ENCODE results near the gene PRDX5. TPM values are rescaled to one million over a fixed set of nuclear protein-coding genes. Genes with fewer than 3 reads are reported as not detected.
A peak's percentile ranks its signal among the peaks of the same experiment; 100 is the strongest.

The PRDX5 gene
- total RNA-seq, 4 donors from 2014 or later: 97.1 to 156 (median 113) TPM

- DNase-seq: no peak
- no peaks in the 10 kb centered on the region for H3K27me3 ChIP-seq
- H3K4me3 ChIP-seq: no peak overlapping the region
- TF ChIP-seq, protein P1, sequence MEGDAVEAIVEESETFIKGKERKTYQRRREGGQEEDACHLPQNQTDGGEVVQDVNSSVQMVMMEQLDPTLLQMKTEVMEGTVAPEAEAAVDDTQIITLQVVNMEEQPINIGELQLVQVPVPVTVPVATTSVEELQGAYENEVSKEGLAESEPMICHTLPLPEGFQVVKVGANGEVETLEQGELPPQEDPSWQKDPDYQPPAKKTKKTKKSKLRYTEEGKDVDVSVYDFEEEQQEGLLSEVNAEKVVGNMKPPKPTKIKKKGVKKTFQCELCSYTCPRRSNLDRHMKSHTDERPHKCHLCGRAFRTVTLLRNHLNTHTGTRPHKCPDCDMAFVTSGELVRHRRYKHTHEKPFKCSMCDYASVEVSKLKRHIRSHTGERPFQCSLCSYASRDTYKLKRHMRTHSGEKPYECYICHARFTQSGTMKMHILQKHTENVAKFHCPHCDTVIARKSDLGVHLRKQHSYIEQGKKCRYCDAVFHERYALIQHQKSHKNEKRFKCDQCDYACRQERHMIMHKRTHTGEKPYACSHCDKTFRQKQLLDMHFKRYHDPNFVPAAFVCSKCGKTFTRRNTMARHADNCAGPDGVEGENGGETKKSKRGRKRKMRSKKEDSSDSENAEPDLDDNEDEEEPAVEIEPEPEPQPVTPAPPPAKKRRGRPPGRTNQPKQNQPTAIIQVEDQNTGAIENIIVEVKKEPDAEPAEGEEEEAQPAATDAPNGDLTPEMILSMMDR (IDR thresholded peaks at IDR 0.05): no peak
- no peak for TF ChIP-seq POLR2A (IDR thresholded peaks at IDR 0.05)
- H3K27ac ChIP-seq: no peak overlapping the region
- H3K36me3 ChIP-seq: no peaks in the 10 kb centered on the region
- intact Hi-C loops (cut with DNase I; ENCODE audit: low total_unique reads): no loop called here
- H3K9me3 ChIP-seq: no peaks in the 10 kb centered on the region
- peaks cover 6 to 14% of the 10 kb centered on the region in 2 donors for H3K4me1 ChIP-seq
Observed at GRCh38 chr11:64283092-64283491, 34.8 kb upstream of the PRDX5 start.

DNA sequence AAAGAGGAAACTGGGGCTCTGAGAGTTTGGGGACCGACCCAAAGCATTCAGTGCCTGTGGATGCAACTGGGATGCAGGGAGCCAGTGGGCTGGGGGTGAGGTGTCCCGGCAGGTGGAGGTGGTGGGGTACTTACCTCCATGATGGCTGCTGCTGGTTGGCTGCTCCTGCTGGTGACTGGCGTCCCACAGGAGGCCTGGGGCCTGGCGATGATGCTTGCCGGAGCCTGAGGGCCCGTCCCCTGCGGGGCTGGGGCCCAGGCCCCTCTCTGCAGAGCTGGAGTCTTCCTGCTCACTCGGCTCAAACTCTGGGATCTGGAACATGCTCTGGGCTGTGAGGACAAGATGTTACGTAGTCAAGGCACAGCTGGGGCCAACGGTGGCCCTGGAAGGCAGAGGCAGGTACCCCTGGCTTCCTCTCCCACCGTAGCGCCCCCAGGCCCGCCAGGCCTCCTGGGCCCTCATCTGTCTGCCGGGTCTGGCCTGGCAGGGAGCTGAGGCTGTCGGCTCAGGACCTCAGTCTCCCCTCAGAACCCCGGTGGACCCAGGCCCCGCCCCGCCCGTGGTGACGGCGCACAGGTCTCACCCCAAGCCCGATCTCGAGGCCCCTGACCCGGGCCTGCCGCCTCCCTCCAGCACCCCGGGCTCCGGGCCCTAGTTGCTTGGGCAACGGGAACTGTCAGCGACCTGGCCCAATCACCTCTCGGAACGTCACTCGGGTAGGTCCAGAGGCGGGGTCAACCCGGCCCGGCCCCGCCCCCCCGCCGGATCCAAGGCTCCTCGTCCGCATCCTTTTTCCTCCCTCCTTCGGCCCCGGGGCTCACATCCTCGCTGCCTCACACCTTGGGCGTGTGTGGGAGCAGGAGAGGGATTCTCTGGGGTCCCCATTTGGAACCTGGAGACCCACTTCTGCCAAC, 33.6 kb upstream of the PRDX5 start, which contains the start of gene BAD:
TSS of gene BAD (minus strand) at position 618 of the 914 bp plus-strand sequence. CDS start at position 321, 297 bp downstream.
- TF ChIP-seq POLR2A (IDR thresholded peaks at IDR 0.05): peak; percentile 42 to 54
- TF ChIP-seq, protein P1 (IDR thresholded peaks at IDR 0.05): no peak
- Histone ChIP-seq H3K4me1 (peaks cover 6 to 14% of the 10 kb centered on the region in 2 donors), H3K4me3 (peak within 1 kb of the TSS; percentile 64 to 74), H3K9me3 (no peaks in the 10 kb centered on the region), H3K27me3 (no peaks in the 10 kb centered on the region), H3K27ac (peak within 1 kb of the TSS; percentile 94 to 98), H3K36me3 (no peaks in the 10 kb centered on the region)
- DNase-seq: peak; percentile 95 to 96
- intact Hi-C loops (cut with DNase I; ENCODE audit: low total_unique reads): no loop called here

GRCh38 chr11:64284962-64285884, 32.7 kb upstream of the PRDX5 start, which contains the start of gene GPR137:
GPR137 (plus strand) TSS chr11:64285848; CDS start chr11:64286525, 677 bp downstream.
- Histone ChIP-seq H3K4me1 (peaks cover 6 to 14% of the 10 kb centered on the region in 2 donors), H3K36me3 (no peaks in the 10 kb centered on the region), H3K27ac (peak within 1 kb of the TSS; percentile 94 to 98), H3K27me3 (no peaks in the 10 kb centered on the region), H3K4me3 (peak within 1 kb of the TSS; percentile 64 to 74), H3K9me3 (no peaks in the 10 kb centered on the region)
- intact Hi-C loops (cut with DNase I; ENCODE audit: low total_unique reads): no loop called here
- TF ChIP-seq, protein P1 (IDR thresholded peaks at IDR 0.05): no peak
- peak in 1 of 2 donors; percentile 56 for TF ChIP-seq POLR2A (IDR thresholded peaks at IDR 0.05)
- peak; percentile 87 to 89 for DNase-seq

GRCh38 chr11:64285885-64286800, 31.8 kb upstream of the PRDX5 start:
- Histone ChIP-seq H3K4me3 (peak overlapping the region; percentile 64 to 74), H3K27ac (peak overlapping the region; percentile 94 to 98)

More at GRCh38 chr11:64285885-64286800, 31.8 kb upstream of the PRDX5 start:
- Histone ChIP-seq H3K36me3 (no peaks in the 10 kb centered on the region), H3K9me3 (no peaks in the 10 kb centered on the region), H3K27me3 (no peaks in the 10 kb centered on the region), H3K4me1 (peaks cover 6 to 15% of the 10 kb centered on the region in 2 donors)
- intact Hi-C loops (cut with DNase I; ENCODE audit: low total_unique reads): no loop called here
- TF ChIP-seq, protein P1 (IDR thresholded peaks at IDR 0.05): no peak
- no peak for TF ChIP-seq POLR2A (IDR thresholded peaks at IDR 0.05)
- no peak for DNase-seq

All from uterus (tissue), 4 donors.